Ovary (tissue), 9 donors: ENCODE results near the gene ADARB2. TPM values are rescaled to one million over a fixed set of nuclear protein-coding genes. Genes with fewer than 3 reads are reported as not detected.

Source experiments
- DNase-seq, 5 donors: peaks; one replicate each; pipeline ENCODE4 v3.0.0-alpha.2; 2019 to 2020
- H3K27ac ChIP-seq, 2 donors: fragments of 200-600 bp; one replicate each; pipeline versions ENCODE4 v1.5.1 to v1.8.0; 2019 to 2022
- H3K27me3 ChIP-seq: fragments of 200-600 bp; one replicate; pipeline ENCODE4 v1.8.0; 2022
- H3K36me3 ChIP-seq: fragments of 200-600 bp; sonication (generic); one replicate; pipeline ENCODE4 v1.5.1; 2019
- H3K4me1 ChIP-seq: one replicate; pipeline ENCODE4 v1.8.1; 2013; ENCODE audit warnings: mild to moderate bottlenecking, moderate library complexity; ENCODE audit not compliant: insufficient read depth
- H3K4me3 ChIP-seq: fragments of 200-600 bp; sonication (generic); one replicate; pipeline ENCODE4 v1.5.1; 2017
- H3K9me3 ChIP-seq, 2 donors: fragments of 200-600 bp in 1 of 2; sonication (generic) in 1 of 2; one replicate each; pipeline versions ENCODE4 v1.5.1 to v1.8.1; 2013 to 2019; ENCODE audit warnings: mild to moderate bottlenecking in 1 of 2, moderate library complexity in 1 of 2
- CTCF ChIP-seq, 3 donors: fragments of 450-650 bp in 2 of 3; fragments of 200-600 bp in 1 of 3; IDR thresholded peaks; one replicate each; pipeline versions ENCODE4 v1.5.1 to v1.8.0; 2016 to 2022; ENCODE audit warnings: antibody characterized with exemption in 3 of 3, mild to moderate bottlenecking in 1 of 3
- EP300 ChIP-seq: sonication (generic); formaldehyde crosslinking; IDR thresholded peaks from one replicate; pipeline ENCODE4 v1.6.1; 2017; ENCODE audit warnings: antibody characterized with exemption
- POLR2A ChIP-seq: fragments of 450-650 bp; IDR thresholded peaks from one replicate; pipeline ENCODE4 v1.6.1; 2017; ENCODE audit warnings: antibody characterized with exemption, mild to moderate bottlenecking, moderate library complexity
- WGBS, 3 donors: extraction: QIAGEN DNeasy Blood & Tissue Kit in 1 of 3; methylation state at CpG; one replicate each; pipeline versions ENCODE4 v1.1.5 to v1.1.7; 2013 to 2017; 5-methylcytosine and 5-hydroxymethylcytosine counted together
- intact Hi-C, 4 donors: fragments of 100-400 bp; cut with DNase I; formaldehyde crosslinking; loops; one replicate each; pipeline versions ENCODE4 v1.11.0 to v1.15.1; 2022 to 2023
- polyA plus RNA-seq, 2 donors: library from polyadenylated mRNA; stranded (reverse); fragments of 200-250 nt in 1 of 2; fragments of 350-450 nt in 1 of 2; fragmentation: Illumina TruSeq in 1 of 2; extraction: RNeasy Lipid Tissue Mini Kit (QIAGEN cat#74804) in 1 of 2; gene quantifications; one replicate each; pipeline ENCODE4 v1.2.3, GENCODE V29; 2013 to 2014
- total RNA-seq, 7 donors: library from RNA; depleted of rRNA in 2 of 7; stranded (reverse); fragments of >200 nt in 2 of 7; fragmentation: NEBNext Ultra II Directional in 3 of 7; extraction: Animal tissue kit (Norgen Biotek cat#: 25700) in 3 of 7; gene quantifications; one replicate each; pipeline versions ENCODE4 v1.1.0 to v1.2.4, GENCODE V29; 2016 to 2023
- donor health status: DM: no; HTN: no; CAD: no; lungs with moderate emphysema.
- donor health status: DM: no; HTN: no; CAD: no.
- donor health status: Bipolar disorder and iron deficiency.
- donor health status: DM: yes; HTN: yes; CAD: no.
- donor health status: DM: no; HTN: no; CAD: no.
- donor health status: DM: yes; HTN: yes; CAD: no.

The ADARB2 gene
- total and polyA plus RNA-seq, 9 donors, result 0.12 to 2.0 (median 0.36) TPM; not detected in 2

- no peak for DNase-seq
- Histone ChIP-seq H3K27me3 (no peaks in the 10 kb centered on the region), H3K27ac (no peak overlapping the region), H3K4me1 (no peaks in the 10 kb centered on the region), H3K4me3 (no peak overlapping the region), H3K9me3 (no peaks in the 10 kb centered on the region), H3K36me3 (no peaks in the 10 kb centered on the region)
- no peak for TF ChIP-seq POLR2A
- TF ChIP-seq EP300, result no peak
- no peak for TF ChIP-seq CTCF (IDR thresholded peaks at IDR 0.05)
- intact Hi-C loops, result no loop called here
- WGBS, 3 donors, result 79 to 82% (median 79%) methylated on average over 18 of the region's 18 CpGs
Measured at GRCh38 chr10:1515780-1516491, 221.4 kb downstream of the ADARB2 start.

- Histone ChIP-seq H3K36me3 (no peaks in the 10 kb centered on the region), H3K9me3 (no peaks in the 10 kb centered on the region), H3K4me3 (no peak overlapping the region), H3K27me3 (no peaks in the 10 kb centered on the region), H3K27ac (no peak overlapping the region), H3K4me1 (no peaks in the 10 kb centered on the region)
- DNase-seq, result no peak
- intact Hi-C loops, result no loop called here
- TF ChIP-seq CTCF (IDR thresholded peaks at IDR 0.05), result no peak
- WGBS, 3 donors, result 88 to 92% (median 90%) methylated on average over 14 of the region's 14 CpGs
Measured at GRCh38 chr10:1515121-1515779, 222.1 kb downstream of the ADARB2 start.

- Histone ChIP-seq H3K4me3 (no peak overlapping the region), H3K4me1 (no peaks in the 10 kb centered on the region), H3K27me3 (no peaks in the 10 kb centered on the region), H3K27ac (no peak overlapping the region), H3K36me3 (no peaks in the 10 kb centered on the region), H3K9me3 (no peaks in the 10 kb centered on the region)
- DNase-seq, result no peak
- 68 to 78% (median 76%) methylated on average over 8 of the region's 8 CpGs for whole genome bisulfite sequencing, 3 donors
- intact Hi-C loops, result no loop called here
- TF ChIP-seq POLR2A (no peak), CTCF (IDR thresholded peaks at IDR 0.05) (no peak), EP300 (no peak)
Measured at GRCh38 chr10:1514681-1515080, 222.6 kb downstream of the ADARB2 start.

GRCh38 chr10:1513221-1513620, 224.1 kb downstream of the ADARB2 start:
- 89 to 93% (median 90%) methylated on average over 14 of the region's 14 CpGs for WGBS, 3 donors
- TF ChIP-seq POLR2A (no peak), EP300 (no peak), CTCF (IDR thresholded peaks at IDR 0.05) (no peak)
- Histone ChIP-seq H3K9me3 (no peaks in the 10 kb centered on the region), H3K27ac (no peak overlapping the region), H3K4me3 (no peak overlapping the region), H3K4me1 (no peaks in the 10 kb centered on the region), H3K27me3 (no peaks in the 10 kb centered on the region), H3K36me3 (no peaks in the 10 kb centered on the region)
- intact Hi-C loops, result no loop called here
- DNase-seq, result no peak
